DMS 273 treated with DMSO at 0.1 percent for 48 hours (cell line): ENCODE results near the gene CELA2A.
"Not testable (repeated sequence)": the region's sequence is repeated elsewhere in the genome, so short reads cannot be mapped to it uniquely, and the experiment has no call there.

Experiments used
- DNase-seq: peaks from one replicate; lab custom pipeline; 2025; lab: John Stamatoyannopoulos, UW

Gene CELA2A

DNA sequence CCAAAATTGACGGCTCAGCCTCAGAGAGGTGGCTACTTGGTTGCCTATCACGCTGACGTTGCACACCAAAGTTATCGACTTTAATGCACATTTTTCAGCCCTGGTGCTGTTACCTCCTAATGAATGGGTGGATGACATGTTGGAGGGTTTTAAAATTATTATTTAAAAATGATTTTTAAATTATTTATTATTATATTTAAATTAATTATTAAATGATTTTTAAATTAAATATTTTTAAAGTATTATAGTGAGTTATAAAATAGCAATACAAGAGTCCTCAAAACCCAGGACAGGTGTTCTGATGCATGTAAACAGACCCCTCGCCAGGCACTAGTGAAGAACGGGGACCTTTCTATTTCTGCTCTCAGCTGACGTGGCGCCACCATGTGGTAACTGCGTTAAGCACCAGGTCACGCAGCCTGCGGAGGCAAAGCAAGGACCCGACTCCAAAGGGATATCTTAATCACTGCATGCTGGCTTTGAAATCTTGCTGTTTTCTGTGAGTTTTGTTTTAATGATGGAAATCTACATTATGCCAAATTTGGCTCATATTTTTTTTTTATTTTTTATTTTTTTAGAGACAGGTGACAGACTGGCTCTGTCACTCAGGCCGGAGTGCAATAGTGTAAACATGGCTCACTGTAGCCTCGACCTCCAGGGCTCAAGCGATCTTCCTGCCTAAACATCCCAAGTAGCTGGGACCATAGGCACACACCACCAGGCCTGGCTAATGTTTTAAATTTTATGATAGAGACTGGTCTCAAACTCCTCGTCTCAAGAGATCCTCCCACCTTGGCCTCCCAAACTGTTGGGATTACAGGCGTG is 44.9 kb downstream of the CELA2A start:
- peak; percentile 23 for DNase-seq

DNA sequence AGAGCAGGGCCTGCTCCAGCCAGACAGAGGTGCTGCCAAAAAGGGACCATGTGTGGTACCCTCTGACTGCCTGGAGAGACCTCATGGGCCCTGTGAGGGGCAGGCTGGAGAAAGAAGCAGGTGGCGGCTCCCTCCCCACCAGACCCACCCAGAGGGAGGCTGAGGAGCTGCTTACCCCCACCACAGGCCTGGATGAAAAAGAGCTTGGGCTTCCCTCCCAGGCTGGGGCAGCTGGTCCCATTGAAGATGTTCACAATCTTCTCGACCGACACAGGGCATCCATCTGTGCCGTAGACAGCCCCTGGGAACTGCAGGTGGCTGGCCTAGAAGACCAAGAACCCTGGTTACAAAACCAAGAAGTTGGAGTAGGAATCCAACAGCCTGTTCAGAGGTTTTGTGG is 47.9 kb downstream of the CELA2A start:
- peak; percentile 20 for DNase-seq

DNA sequence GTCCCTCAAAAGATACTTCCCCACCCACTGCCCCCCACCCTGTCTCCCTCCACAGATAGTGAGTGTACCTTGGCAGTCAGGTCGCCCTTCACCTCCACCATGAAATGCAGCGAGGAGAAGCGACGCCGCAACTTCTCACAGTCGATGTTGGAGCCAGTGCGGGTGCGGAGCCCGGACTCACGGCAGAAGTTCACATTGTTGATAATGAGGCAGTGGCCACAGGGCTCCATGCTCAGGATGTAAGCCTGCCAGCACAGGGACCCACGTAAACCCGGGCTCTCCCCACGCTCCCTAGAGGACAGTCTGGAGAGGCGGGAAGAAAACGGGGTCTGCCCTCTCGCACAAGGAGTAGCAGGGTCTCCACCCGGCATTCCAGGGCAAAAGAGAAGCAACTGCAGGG is 50.3 kb downstream of the CELA2A start:
- no peak for DNase-seq

DNA sequence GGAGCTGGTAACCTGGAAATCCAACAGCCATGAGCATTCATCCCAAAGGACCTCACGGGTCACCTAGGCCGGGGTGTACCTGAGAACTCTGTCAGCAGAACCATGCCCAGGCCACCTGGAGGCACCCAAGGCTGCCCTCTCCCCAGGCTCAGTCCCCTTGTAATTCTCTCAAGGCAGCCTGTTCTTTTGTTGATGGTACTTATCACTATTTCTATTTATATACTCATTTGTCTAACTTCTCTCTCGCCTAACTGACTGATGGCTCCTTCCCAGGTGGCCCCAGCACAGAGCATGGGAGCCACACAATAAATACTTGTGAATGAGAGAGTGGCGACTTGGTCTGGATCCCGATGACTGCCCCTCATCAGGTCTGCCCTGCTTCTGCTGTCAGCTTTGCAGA is 50.7 kb downstream of the CELA2A start:
- DNase-seq = no peak

DNA sequence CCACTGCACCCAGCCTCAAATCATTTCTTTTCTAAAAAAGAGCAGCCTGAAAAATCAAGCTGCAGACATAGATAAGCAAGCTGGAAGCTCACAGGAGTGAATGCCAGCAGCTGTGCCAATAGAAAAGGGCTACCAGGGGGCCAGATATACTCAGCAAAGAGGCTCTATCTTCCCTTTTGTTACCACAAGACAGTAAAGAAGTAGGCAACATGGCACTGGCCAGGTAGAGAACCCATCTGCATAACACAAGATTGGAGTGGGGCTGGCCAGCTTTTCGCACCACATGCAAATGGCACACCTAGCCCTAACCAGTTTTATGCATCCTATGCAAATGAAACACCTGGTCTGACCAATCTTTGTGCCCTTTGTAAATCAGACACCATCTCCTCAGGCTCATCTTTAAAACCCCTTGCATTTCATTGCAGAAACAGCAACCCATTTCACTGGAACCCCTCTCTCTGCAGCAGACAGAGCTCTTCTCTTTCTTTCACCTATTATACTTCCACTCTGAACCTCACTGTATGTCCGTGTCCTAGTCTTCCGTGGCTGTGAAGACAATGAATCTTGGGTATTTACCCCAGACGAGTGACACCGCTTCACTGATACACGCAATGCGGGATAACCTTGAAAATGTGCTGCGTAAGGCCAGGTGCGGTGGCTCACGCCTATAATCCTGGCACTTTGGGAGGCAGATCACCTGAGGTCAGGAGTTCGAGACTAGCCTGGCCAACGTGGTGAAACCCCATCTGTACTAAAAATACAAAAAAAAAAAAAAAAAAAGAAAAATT is 52.4 kb downstream of the CELA2A start:
- no peak for DNase-seq

DNA sequence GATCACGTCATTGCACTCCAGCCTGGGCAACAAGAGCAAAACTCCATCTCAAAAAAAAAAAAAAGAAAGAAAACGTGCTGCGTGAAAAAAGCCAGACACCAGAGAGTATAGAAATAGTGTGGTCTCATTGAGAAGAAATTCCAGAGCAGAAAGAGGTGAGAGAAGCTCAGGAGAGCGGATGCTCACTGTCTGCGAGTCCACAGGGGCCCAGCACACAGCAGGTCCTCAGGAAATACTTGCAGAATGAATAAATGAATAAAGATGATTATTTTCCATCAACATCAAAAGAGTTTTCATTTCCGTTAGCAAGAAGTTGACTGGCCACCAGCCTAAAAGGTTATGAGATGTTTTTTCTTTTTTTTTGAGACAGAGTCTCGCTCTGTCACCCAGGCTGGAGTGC is 53.1 kb downstream of the CELA2A start:
- DNase-seq = no peak

DNA sequence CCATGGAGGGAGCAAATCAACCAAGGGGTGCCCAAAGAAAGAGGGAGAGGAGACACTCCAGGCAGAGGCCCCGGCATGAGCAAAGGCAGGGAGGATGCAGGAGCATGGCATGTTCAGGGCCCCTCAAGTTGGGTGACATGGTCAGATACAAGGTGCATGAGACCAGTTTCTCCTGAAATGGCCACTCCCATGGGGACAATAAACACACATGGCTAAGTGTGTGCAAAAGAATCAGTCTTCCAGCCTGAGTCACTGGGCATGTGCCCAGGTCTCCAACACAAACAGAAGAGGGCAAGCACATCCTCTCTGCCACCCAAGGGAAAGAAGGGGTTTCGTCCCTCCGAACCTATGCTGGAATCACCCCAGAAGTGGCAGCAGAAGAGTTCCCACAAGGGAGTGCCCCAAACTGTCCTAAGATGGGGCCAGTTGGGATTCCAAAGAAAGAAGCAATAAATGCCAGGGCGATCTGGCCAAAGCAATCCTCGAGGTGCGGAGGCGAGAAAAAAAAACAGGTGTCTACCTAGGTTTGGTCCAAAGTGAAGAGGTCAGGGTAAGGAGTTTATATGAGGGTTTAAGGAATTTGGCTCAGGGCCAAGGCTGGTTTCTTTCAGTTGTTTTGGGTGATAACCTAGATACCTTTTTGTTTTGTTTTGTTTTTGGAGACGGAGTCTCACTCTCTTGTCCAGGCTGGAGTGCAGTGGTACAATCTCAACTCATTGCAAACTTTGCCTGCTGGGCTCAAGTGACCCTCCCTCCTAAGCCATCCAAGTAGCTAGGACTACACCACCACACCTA is 54.3 kb downstream of the CELA2A start:
- DNase-seq = no peak

DNA sequence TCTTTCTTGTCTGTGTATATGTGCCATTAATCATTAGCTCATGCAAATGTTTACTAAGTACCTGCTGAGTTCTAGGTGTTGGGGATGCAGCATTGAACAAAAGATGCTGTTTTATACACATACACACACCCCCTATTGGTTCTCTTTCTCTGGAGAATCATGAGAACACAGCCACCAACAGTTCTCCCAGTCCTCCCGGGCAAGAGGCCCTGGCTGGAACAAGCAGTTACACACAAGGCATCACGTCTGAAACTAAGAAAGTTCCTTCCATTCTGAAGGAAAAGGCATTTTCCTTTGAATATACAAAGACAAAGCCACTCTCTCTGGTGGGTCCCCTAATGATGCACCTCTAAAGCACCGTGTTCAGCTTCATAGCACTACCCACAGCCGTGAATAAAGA is 56.7 kb downstream of the CELA2A start:
- DNase-seq = no peak

DNA sequence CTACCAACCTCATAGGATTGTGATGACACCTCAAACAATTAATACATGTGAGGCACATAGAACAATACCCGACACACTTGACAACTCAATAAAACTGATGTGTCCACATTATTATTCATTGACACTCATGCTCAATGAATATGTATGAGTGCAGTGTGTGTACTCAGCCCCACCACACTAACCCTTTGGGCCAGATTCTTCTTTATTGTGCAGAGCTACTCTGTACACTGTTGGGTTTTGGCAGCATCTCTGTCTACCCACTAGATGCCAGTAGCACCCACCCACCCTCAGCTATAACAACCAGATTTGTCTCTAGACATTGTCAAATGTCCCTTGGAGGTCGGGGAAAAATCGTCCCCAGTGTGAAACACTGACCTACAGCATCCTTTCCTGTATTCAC is 57.4 kb downstream of the CELA2A start:
- DNase-seq = no peak

DNA sequence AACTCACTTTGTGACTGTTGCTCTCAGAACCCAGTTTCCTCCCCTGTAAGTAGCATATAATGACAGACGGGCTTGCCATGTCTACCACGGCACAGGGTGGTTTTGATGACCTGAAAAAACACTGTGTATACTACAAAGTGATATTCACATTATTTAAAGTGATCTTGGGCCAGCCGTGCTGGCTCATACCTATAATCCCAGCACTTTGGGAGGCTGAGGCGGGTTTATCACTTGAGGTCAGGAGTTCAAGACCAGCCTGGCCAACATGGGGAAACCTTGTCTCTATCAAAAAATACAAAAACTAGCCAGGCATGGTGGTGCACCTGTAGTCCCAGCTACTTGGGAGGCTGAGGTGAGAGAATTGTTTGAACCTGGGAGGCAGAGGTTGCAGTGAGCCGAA is 58.0 kb downstream of the CELA2A start:
- not testable (repeated sequence) for DNase-seq

DNA sequence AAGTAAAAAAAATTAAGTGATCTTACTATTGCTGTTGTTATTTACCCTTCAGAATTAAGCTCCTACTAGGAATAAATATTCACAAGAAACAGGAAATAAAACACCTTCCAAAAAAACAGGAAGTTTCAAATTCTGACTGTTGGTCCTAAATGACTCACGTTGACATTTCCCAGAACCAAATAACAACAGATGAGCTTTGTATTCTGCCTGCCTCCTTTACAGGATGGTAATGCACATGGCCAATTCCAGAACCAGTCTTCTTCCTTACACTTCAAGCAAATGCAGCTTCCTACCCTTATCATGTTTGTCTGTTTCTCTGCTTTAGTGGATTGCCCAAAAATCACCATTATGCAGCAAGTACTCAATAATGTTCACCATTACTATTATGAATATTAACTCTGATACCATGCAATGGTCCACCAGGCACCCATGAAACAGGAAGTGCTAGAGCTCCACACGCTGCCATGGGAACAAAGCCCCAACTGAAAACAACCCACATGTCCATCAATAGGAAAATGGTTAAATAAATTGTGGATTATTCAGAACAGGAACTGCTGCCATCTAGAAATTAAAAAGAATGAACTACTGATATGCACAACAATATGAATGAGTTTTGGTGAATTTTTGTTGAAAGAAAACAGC is 58.6 kb downstream of the CELA2A start:
- DNase-seq = no peak

DNA sequence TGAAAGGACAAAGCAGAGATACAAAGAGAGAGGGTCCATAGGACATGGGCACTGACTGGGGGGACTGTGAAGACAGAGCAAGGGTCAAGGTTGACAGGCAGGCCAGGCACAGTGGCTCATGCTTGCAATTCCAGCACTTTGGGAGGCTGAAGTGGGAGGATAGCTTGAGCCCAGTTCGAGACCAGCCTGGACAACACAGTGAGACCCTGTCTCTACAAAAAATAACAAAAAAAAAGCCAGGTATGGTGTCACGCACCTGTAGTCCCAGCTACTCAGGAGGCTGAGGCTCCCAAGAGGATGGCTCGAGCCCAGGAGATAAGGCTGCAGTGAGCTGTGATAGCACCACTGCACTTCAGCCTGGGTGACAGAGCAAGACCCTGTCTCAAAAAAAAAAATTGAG is 63.1 kb downstream of the CELA2A start:
- no peak for DNase-seq

DNA sequence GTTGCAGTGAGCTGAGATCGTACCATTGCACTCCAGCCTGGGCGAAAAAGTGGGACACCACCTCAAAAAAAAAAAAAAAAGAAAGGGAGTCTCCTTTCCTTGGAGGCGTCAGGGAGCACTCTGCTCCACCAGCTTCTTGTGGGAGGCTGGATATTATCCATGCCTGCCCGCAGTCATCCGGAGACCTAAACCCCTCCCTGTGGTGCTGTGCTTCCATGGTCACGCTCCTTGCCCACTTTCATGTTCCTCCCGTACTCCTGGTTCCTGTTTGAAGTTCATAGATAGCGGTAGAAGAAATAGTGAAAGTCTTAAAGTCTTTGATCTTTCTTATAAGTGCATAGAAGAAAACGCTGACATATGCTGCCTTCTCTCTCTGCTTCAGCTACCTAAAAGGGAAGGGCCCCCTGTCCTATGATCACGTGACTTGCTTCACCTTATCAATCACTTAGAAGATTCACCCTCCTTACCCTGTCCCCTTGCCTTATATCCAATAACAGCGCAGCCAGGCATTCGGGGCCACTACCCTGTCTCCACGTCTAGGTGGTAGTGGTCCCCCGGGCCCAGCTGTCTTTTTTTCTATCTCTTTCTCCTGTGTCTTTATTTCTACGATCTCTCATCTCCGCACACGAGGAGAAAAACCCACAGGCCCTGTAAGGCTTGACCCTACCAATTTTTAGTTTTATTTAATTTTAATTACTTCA is 64.8 kb downstream of the CELA2A start:
- DNase-seq = not testable (repeated sequence)
